ENCODE data around the gene DNAAF9.

Gene DNAAF9

DNA sequence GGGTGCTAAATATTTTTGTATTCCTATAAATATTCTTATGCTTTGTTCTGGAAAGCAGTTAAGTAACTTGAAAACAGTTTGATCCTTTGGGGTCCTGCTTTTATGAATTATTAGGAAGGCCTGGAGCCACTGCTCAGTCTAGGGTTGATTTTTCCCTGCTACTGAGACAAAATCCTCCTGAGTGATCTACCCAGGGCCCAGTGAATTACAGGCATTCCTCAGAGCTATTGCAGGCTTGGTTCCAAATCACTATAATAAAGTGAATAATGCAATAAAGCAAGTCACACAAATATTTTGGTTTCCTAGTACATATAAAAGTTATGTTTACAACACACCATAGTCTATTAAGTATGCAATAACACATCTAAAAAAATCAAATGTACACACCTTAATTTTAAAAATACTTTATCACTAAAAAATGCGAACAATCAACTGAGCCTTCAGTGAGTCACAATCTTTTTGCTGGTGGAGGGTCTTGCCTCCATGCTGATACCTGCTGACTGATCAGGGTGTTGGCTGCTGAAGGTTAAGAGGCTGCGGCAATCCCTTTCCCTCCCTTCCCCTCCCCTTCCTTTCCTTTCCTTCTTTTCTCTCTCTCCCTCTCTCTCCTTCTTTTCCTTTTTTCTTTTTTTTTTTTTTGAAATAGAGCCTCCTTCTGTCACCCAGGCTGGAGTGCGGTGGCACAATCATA, 43.0 kb downstream of the DNAAF9 start:
- no peak for FAIRE-seq

DNA sequence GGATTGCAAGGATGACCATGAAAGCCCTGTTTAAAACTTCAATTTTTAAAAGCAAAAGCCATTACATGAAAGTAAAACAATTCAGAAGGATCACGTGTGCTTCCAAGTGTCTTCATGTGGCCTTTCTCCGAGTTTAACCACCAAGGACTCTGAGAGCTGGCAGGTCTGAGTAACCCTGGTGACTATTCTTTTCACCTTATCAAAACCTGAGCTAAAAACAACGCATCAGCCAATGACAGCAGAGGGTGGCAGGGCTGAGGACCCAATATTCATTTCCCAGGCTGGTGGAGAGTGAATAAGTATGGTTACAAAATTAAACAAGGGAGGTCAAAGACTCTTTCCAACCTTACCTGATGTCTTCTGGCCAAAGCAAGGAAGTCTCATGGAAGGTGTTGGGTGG, 46.7 kb downstream of the DNAAF9 start:
- FAIRE-seq = no peak

DNA sequence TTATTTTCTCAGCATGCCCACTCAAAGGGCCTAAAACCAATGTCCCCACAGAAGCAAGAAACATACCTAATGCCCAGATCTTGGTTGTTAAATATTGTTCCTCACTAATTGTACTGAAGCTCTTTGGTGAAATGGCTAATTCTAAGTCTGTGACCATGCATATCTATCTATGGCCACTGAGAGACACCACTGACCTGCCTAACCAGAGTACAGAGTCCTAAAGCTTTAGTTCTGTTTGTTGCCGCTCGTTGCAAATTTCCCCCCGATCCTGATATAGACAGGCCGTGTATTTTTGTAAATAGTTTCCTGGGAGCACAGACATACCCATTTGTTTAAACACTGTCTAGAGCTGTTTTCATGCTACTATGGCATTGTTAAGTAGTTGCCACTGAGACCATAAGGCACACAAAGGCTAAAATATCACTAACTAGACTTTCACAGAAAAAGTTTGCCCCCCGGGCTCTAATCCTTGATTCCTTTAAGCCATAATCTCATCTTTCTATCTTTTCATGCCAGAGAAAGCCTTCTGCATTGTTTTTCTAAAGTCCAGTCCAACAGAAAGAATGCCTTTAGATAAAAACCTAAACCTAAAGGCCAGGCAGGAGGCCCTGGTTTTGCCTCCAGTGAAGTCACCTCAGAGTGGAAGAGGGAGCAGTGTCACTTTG, 48.7 kb downstream of the DNAAF9 start:
- FAIRE-seq = no peak
